Islet precursor cell (in vitro differentiated cells): Measurements from ENCODE around the gene PDK1.

ENCODE experiments used
- DNase-seq: peaks from one replicate; pipeline ENCODE4 v3.0.0-alpha.2; 2018

Gene PDK1

DNA sequence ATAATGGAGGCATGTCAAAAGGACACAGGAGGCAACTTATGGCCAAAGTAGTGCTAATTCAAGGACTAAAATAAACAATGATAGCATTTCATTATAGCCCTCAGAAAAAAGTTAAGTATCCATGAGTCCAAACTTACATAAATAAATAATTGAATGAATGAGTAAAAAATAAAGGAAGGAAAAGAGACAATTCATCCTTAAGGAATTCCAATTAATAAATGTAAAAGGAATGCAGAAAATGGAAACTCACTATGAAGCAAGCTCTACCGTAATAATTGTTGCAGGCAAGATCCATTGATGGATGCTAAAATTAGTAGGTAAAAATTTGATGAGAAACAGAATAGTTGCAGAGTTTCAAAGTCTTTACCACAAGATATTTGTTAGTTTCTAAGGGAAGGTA lies 91.5 kb downstream of the PDK1 start:
- DNase-seq = no peak

DNA sequence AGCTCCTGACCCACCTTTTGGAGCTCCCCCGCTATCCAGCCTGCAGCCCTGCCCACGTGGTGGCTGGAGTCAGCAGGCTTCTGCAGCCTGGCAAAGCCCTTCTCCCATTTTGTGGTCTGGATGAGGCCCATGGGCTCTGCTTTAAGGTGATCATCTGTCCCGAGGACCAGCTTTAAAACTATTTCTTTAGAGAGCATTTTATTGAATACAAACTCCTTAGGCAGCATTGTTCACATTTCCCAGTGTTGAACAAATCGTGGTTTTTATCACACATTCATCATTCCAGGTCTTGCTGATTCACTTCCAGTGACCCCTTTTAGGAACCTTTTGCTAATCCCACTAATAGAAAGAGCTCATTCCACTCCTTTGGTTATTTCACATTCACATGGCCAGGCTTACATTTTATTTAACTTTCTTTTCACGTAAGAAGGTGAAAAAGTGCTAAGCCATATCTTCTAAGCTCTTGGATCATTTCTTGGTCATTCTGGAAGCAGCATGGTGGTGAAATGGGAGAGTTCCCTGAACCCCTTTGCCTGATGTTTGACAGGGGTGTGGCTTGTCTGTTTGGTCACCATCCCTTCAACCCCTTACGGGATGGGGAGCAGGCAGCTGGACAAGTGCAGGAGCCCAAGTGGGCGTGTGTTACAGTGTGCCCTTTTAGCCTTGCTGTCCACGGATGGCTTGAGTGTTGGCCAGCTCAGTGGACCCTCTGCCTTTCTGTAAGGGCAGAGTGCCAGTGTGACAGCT lies 99.4 kb downstream of the PDK1 start:
- DNase-seq = no peak

DNA sequence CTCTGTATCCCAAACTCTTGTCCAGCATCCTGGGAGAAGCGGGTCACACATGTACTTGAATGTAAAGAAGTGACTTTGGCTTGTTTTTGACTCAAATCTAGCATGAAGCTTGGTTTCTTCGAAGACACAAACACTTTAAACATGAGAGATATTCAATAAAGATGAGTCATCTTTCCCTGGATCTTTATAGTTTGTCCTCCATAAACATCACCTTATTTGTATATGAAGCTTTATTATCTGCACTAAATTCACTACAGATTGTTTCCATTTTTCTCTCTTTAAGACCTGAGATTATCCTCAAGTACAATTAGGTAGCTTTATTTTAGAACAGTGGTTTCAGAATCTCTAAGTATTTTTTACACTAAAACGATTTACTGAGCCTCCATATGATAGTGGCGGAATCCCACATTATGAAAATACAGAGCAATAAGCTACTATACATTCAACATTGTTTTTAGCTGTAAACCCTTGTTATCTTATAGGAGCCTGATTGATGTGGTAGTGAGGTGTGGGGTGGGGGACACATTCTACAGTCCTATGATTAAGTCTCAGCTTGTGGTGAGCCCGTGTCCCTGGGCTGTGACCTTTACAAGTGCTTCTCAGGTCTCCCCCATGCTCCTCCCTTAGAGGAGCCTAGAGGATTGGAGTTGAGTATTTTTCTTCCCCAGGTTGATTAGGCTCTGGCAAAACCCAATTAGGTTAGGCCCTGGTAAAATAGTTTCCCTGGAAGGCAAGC lies 100.1 kb downstream of the PDK1 start:
- DNase-seq = no peak
